Esophagus mucosa (tissue), 1 donor: ENCODE measurements around the gene XXYLT1. TPM values are rescaled to one million over a fixed set of nuclear protein-coding genes. Genes with fewer than 3 reads are reported as not detected.
"Not testable (repeated sequence)": the region's sequence is repeated elsewhere in the genome, so short reads cannot be mapped to it uniquely, and the experiment has no call there.

Experiments
- ATAC-seq: fragments of 200-7000 bp; cut with Tn5 transposase; one replicate; pipeline ENCODE4 v1.9.1; 2020
- total RNA-seq: library from RNA; stranded (reverse); gene quantifications from one replicate; pipeline ENCODE4 v1.2.4, GENCODE V29; 2023
- donor health status: DM: yes; HTN: yes; CAD: no.

Gene XXYLT1
- total RNA-seq, 1 donor from 2014 or later = 12.7 TPM

- no peak for ATAC-seq
Measured at GRCh38 chr3:195109098-195109657, 161.8 kb downstream of the XXYLT1 start.

- no peak for ATAC-seq
Measured at GRCh38 chr3:195107593-195107992, 163.4 kb downstream of the XXYLT1 start.

GRCh38 chr3:195107031-195107430 is 163.9 kb downstream of the XXYLT1 start:
- not testable (repeated sequence) for ATAC-seq

GRCh38 chr3:195106418-195106906 is 164.5 kb downstream of the XXYLT1 start:
- ATAC-seq = peak; percentile 76

- ATAC-seq = no peak
Measured at GRCh38 chr3:195105841-195106417, 165.0 kb downstream of the XXYLT1 start.

GRCh38 chr3:195105389-195105788 is 165.6 kb downstream of the XXYLT1 start:
- no peak for ATAC-seq

- no peak for ATAC-seq
Measured at GRCh38 chr3:195104340-195104739, 166.6 kb downstream of the XXYLT1 start.

GRCh38 chr3:195103623-195104022 is 167.3 kb downstream of the XXYLT1 start:
- ATAC-seq = no peak

GRCh38 chr3:195102609-195103467 is 168.1 kb downstream of the XXYLT1 start:
- ATAC-seq = peak; percentile 60

- ATAC-seq = no peak
Measured at GRCh38 chr3:195101927-195102608, 168.9 kb downstream of the XXYLT1 start.

GRCh38 chr3:195101001-195101583 is 169.9 kb downstream of the XXYLT1 start:
- peak; percentile 49 for ATAC-seq

- no peak for ATAC-seq
Measured at GRCh38 chr3:195099951-195100785, 170.8 kb downstream of the XXYLT1 start.

GRCh38 chr3:195098741-195099525 is 172.0 kb downstream of the XXYLT1 start:
- ATAC-seq = no peak

- peak; percentile 68 for ATAC-seq
Measured at GRCh38 chr3:195097331-195098255, 173.4 kb downstream of the XXYLT1 start.

- ATAC-seq = no peak
Measured at GRCh38 chr3:195096484-195097330, 174.3 kb downstream of the XXYLT1 start.

- ATAC-seq = no peak
Measured at GRCh38 chr3:195096053-195096452, 174.9 kb downstream of the XXYLT1 start.

GRCh38 chr3:195095704-195096036 is 175.3 kb downstream of the XXYLT1 start:
- no peak for ATAC-seq

- ATAC-seq = peak; percentile 52
Measured at GRCh38 chr3:195095035-195095703, 175.8 kb downstream of the XXYLT1 start.
